WTC11 (cell line): ENCODE measurements around the gene WNT11. TPM values are rescaled to one million over a fixed set of nuclear protein-coding genes. Genes with fewer than 3 reads are reported as not detected.

ENCODE experiments used
- ATAC-seq: fragments of 200-7000 bp; cut with Tn5 transposase; 2 replicates; pipeline ENCODE4 v1.10.0; 2021; ENCODE audit warnings: mild to moderate bottlenecking, moderate library complexity
- CTCF ChIA-PET: fragments of 300-600 bp; sonication (Branson Sonifier 250); formaldehyde crosslinking; loops from one replicate; lab custom pipeline; 2021; ENCODE audit warnings: antibody characterized with exemption; lab: Charles Lee
- POLR2A ChIA-PET: fragments of 350-600 bp; sonication (Branson Sonifier 250); formaldehyde crosslinking; loops from one replicate; lab custom pipeline; 2021; ENCODE audit warnings: antibody characterized with exemption; lab: Charles Lee
- DNase-seq: peaks from one replicate; pipeline ENCODE4 v3.0.0; 2021; ENCODE audit warnings: low spot score
- H3K27ac Mint-ChIP-seq: 2 replicates; pipeline ENCODE4 v1.8.0; 2021; ENCODE audit warnings: mixed read lengths
- H3K27me3 Mint-ChIP-seq: 2 replicates; pipeline ENCODE4 v1.8.0; 2021; ENCODE audit warnings: low read depth, mild to moderate bottlenecking, moderate library complexity, mixed read lengths
- H3K36me3 Mint-ChIP-seq: 2 replicates; pipeline ENCODE4 v1.8.0; 2021; ENCODE audit warnings: mixed read lengths
- H3K4me1 Mint-ChIP-seq: 2 replicates; pipeline ENCODE4 v1.8.0; 2022; ENCODE audit warnings: mixed read lengths
- H3K4me3 Mint-ChIP-seq: 2 replicates; pipeline ENCODE4 v1.8.0; 2021; ENCODE audit warnings: mild to moderate bottlenecking, moderate library complexity, mixed read lengths
- H3K9me3 Mint-ChIP-seq: 2 replicates; pipeline ENCODE4 v1.8.0; 2021; ENCODE audit warnings: mixed read lengths
- ATF1 ChIP-seq: sonication (generic); formaldehyde crosslinking; IDR thresholded peaks from 2 replicates; pipeline ENCODE4 v1.8.1; 2023; ENCODE audit warnings: mild to moderate bottlenecking, moderate library complexity, missing genetic modification reagents
- ATF3 ChIP-seq: sonication (generic); formaldehyde crosslinking; conservative IDR thresholded peaks from 2 replicates; pipeline ENCODE4 v1.8.1; 2022; ENCODE audit warnings: mild to moderate bottlenecking, missing genetic modification reagents
- CREB1 ChIP-seq: sonication (generic); formaldehyde crosslinking; IDR thresholded peaks from 2 replicates; pipeline ENCODE4 v1.8.0; 2023; ENCODE audit warnings: mild to moderate bottlenecking, missing genetic modification reagents
- CTCF ChIP-seq: fragments of 200-600 bp; IDR thresholded peaks from 2 replicates; pipeline ENCODE4 v1.8.0; 2022; ENCODE audit warnings: antibody characterized with exemption
- E2F4 ChIP-seq: sonication (generic); formaldehyde crosslinking; IDR thresholded peaks from 2 replicates; pipeline ENCODE4 v1.8.1; 2022; ENCODE audit warnings: low read depth, mild to moderate bottlenecking, moderate library complexity, missing genetic modification reagents, borderline replicate concordance
- EMX1 ChIP-seq: fragments of 250-450 bp; sonication (Bioruptor Pico); IDR thresholded peaks from 2 replicates; pipeline ENCODE4 v1.8.0; 2021; ENCODE audit warnings: mild to moderate bottlenecking
- FOXJ3 ChIP-seq: sonication (generic); formaldehyde crosslinking; IDR thresholded peaks from 2 replicates; pipeline ENCODE4 v1.9.0; 2021; ENCODE audit warnings: missing genetic modification reagents, mild to moderate bottlenecking, borderline replicate concordance
- GABPB1 ChIP-seq: sonication (generic); formaldehyde crosslinking; IDR thresholded peaks from 2 replicates; pipeline ENCODE4 v1.8.1; 2023; ENCODE audit warnings: mild to moderate bottlenecking, missing genetic modification reagents
- HMGA2 ChIP-seq: fragments of 250-450 bp; sonication (Bioruptor Pico); IDR thresholded peaks from 2 replicates; pipeline ENCODE4 v1.4.0; 2021; ENCODE audit warnings: mild to moderate bottlenecking, moderate library complexity
- KAT7 ChIP-seq: sonication (generic); formaldehyde crosslinking; IDR thresholded peaks from 2 replicates; pipeline ENCODE4 v1.8.1; 2023; ENCODE audit warnings: missing genetic modification reagents, mild to moderate bottlenecking, borderline replicate concordance
- MAX ChIP-seq: sonication (generic); formaldehyde crosslinking; IDR thresholded peaks from 2 replicates; pipeline ENCODE4 v1.8.0; 2022; ENCODE audit warnings: mild to moderate bottlenecking, missing genetic modification reagents
- MLX ChIP-seq: sonication (generic); formaldehyde crosslinking; IDR thresholded peaks from 2 replicates; pipeline ENCODE4 v1.8.1; 2023; ENCODE audit warnings: mild to moderate bottlenecking, missing genetic modification reagents, moderate library complexity
- MYBL2 ChIP-seq: sonication (generic); formaldehyde crosslinking; IDR thresholded peaks from 2 replicates; pipeline ENCODE4 v1.8.1; 2023; ENCODE audit warnings: mild to moderate bottlenecking, moderate library complexity, missing genetic modification reagents
- NFATC4 ChIP-seq: fragments of 250-450 bp; sonication (Bioruptor Pico); IDR thresholded peaks from 2 replicates; pipeline ENCODE4 v1.9.0; 2021; ENCODE audit warnings: mild to moderate bottlenecking
- NFYB ChIP-seq: sonication (generic); formaldehyde crosslinking; conservative IDR thresholded peaks from 2 replicates; pipeline ENCODE4 v1.8.0; 2022; ENCODE audit warnings: low read depth, missing genetic modification reagents
- NR2C2 ChIP-seq: sonication (generic); formaldehyde crosslinking; IDR thresholded peaks from 2 replicates; pipeline ENCODE4 v1.8.0; 2022; ENCODE audit warnings: mild to moderate bottlenecking, missing genetic modification reagents
- NR3C1 ChIP-seq: sonication (generic); formaldehyde crosslinking; conservative IDR thresholded peaks from 2 replicates; pipeline ENCODE4 v1.8.1; 2023; ENCODE audit warnings: low read depth, mild to moderate bottlenecking, missing genetic modification reagents
- OVOL2 ChIP-seq: fragments of 250-450 bp; sonication (Bioruptor Pico); IDR thresholded peaks from 2 replicates; pipeline ENCODE4 v1.9.0; 2021; ENCODE audit warnings: mild to moderate bottlenecking, borderline replicate concordance
- PREB ChIP-seq: sonication (generic); formaldehyde crosslinking; IDR thresholded peaks from 2 replicates; pipeline ENCODE4 v1.8.1; 2022; ENCODE audit warnings: mild to moderate bottlenecking, missing genetic modification reagents, moderate library complexity, borderline replicate concordance
- RELA ChIP-seq: sonication (generic); formaldehyde crosslinking; IDR thresholded peaks from 2 replicates; pipeline ENCODE4 v1.8.1; 2022; ENCODE audit warnings: missing genetic modification reagents, mild to moderate bottlenecking, borderline replicate concordance
- SMAD4 ChIP-seq: sonication (generic); formaldehyde crosslinking; IDR thresholded peaks from 2 replicates; pipeline ENCODE4 v1.8.0; 2022; ENCODE audit warnings: mild to moderate bottlenecking, missing genetic modification reagents
- SOX15 ChIP-seq: fragments of 250-450 bp; sonication (Bioruptor Pico); IDR thresholded peaks from 2 replicates; pipeline ENCODE4 v1.9.0; 2021; ENCODE audit warnings: mild to moderate bottlenecking
- TEAD4 ChIP-seq: sonication (generic); formaldehyde crosslinking; IDR thresholded peaks from 2 replicates; pipeline ENCODE4 v1.8.0; 2022; ENCODE audit warnings: mild to moderate bottlenecking, missing genetic modification reagents
- ZNF121 ChIP-seq: sonication (generic); formaldehyde crosslinking; IDR thresholded peaks from 2 replicates; pipeline ENCODE4 v1.8.0; 2023; ENCODE audit warnings: missing genetic modification reagents
- ZNF232 ChIP-seq: sonication (generic); formaldehyde crosslinking; IDR thresholded peaks from 2 replicates; pipeline ENCODE4 v1.8.0; 2022; ENCODE audit warnings: mild to moderate bottlenecking, missing genetic modification reagents
- total RNA-seq: library from RNA; stranded (reverse); gene quantifications from 3 replicates; pipeline ENCODE4 v1.2.3, GENCODE V29; 2021
- TF ChIP-seq, protein P1 (sequence below): sonication (generic); formaldehyde crosslinking; IDR thresholded peaks from 2 replicates; pipeline ENCODE4 v1.8.0; 2022; ENCODE audit warnings: mild to moderate bottlenecking, missing genetic modification reagents

WNT11 gene
- total RNA-seq, 1 experiment from 2014 or later: 0.79 TPM

DNA sequence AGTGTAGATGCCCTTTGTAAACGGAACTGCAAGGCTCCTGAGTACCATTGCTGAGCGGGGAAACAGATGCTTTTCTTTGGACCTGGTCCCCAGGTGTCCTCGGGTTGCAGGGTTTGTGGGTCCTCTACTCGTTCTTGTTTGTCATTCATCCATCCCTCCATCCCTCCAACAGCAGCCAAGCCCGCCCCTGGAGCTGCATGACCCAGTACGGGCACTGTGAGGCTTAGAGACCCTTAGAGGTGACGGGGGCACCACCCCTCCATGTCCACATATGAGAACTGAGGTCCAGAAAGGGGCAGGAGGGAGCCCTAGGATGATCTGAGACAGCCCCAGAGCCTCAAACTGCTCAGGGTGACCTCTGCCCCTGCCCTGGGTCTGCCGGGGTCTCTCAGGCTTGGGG lies 45.4 kb downstream of the WNT11 start (continued):
- TF ChIP-seq KAT7 (CRISPR knock-in tag): no peak
- TF ChIP-seq FOXJ3 (CRISPR knock-in tag): no peak

- TF ChIP-seq MYBL2: no peak
- TF ChIP-seq NR3C1: no peak
- TF ChIP-seq MLX (CRISPR knock-in tag): no peak
- no peak for TF ChIP-seq RELA (CRISPR knock-in tag)
- TF ChIP-seq PREB (CRISPR knock-in tag): no peak
- no peak for TF ChIP-seq ATF1
- TF ChIP-seq, all 79 proteins: peak for 0
- no peaks in the 10 kb centered on the region for H3K4me1 Mint-ChIP-seq
- H3K27me3 Mint-ChIP-seq: peaks cover 11% of the 10 kb centered on the region
- no peak overlapping the region for H3K27ac Mint-ChIP-seq
- no peak for ATAC-seq
- H3K36me3 Mint-ChIP-seq: no peaks in the 10 kb centered on the region
- H3K4me3 Mint-ChIP-seq: no peak overlapping the region
- no peaks in the 10 kb centered on the region for H3K9me3 Mint-ChIP-seq
- DNase-seq: no peak
- ChIA-PET CTCF (interaction anchor here (0.8 to 1.3 kb wide), 2 partner anchors 8 to 49 kb away, joined by 3 to 16 read pairs; no protein-coding TSS in a partner anchor), POLR2A (no interaction called here)
Observed at GRCh38 chr11:76159983-76160661, 46.2 kb downstream of the WNT11 start.

DNA sequence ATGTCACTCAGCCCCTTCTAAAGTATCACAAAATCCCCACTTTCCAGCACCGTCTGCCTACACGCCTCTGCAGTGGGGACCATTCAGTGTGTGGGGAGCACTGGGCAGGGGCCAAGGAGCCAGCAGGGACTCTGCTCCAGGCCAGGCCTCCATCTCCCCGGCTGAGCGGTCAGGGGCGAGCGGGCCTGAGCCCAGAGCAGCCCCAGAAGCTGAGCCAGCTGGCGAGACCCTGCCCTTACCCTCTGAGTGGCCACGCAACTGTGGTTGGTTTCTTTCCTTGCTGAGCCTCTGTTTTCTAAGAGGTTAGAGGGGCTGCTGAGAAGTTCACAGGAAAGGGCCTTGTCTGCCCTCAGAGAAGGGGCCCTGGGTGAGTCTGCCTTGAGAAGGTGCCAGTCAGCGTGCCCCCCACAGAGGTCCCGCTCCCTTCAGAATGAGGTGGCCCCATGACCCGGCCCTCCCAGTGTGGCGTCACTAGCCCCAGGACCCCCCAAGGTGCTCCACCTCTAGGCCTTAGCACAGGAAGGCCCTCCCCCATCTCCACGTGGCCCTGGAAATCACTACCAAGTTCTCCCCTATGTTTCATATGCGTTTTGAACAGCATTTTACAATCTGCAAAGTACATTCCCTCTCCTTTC lies 46.9 kb downstream of the WNT11 start:
- TF ChIP-seq SOX15 (CRISPR knock-in tag) (no peak), NFYB (CRISPR knock-in tag) (no peak), E2F4 (CRISPR knock-in tag) (no peak), SMAD4 (CRISPR knock-in tag) (no peak), ATF3 (no peak), ZNF232 (CRISPR knock-in tag) (no peak), NR2C2 (CRISPR knock-in tag) (no peak), ZNF121 (CRISPR knock-in tag) (no peak), OVOL2 (CRISPR knock-in tag) (no peak), GABPB1 (CRISPR knock-in tag) (no peak), CTCF (no peak), KAT7 (CRISPR knock-in tag) (no peak), MAX (CRISPR knock-in tag) (no peak), RELA (CRISPR knock-in tag) (no peak), EMX1 (no peak), HMGA2 (CRISPR knock-in tag) (no peak), NFATC4 (CRISPR knock-in tag) (no peak), CREB1 (CRISPR knock-in tag) (no peak), TEAD4 (CRISPR knock-in tag) (no peak)
- TF ChIP-seq, protein P1, sequence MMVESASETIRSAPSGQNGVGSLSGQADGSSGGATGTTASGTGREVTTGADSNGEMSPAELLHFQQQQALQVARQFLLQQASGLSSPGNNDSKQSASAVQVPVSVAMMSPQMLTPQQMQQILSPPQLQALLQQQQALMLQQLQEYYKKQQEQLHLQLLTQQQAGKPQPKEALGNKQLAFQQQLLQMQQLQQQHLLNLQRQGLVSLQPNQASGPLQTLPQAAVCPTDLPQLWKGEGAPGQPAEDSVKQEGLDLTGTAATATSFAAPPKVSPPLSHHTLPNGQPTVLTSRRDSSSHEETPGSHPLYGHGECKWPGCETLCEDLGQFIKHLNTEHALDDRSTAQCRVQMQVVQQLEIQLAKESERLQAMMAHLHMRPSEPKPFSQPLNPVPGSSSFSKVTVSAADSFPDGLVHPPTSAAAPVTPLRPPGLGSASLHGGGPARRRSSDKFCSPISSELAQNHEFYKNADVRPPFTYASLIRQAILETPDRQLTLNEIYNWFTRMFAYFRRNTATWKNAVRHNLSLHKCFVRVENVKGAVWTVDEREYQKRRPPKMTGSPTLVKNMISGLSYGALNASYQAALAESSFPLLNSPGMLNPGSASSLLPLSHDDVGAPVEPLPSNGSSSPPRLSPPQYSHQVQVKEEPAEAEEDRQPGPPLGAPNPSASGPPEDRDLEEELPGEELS (CRISPR knock-in tag): no peak
- H3K36me3 Mint-ChIP-seq: no peaks in the 10 kb centered on the region
- ATAC-seq (no peak), DNase-seq (no peak)
- no peaks in the 10 kb centered on the region for H3K9me3 Mint-ChIP-seq
- ChIA-PET CTCF (no interaction called here), POLR2A (no interaction called here)
- H3K27ac Mint-ChIP-seq: no peak overlapping the region
- peaks cover 8% of the 10 kb centered on the region for H3K27me3 Mint-ChIP-seq
- no peak overlapping the region for H3K4me3 Mint-ChIP-seq
- no peaks in the 10 kb centered on the region for H3K4me1 Mint-ChIP-seq
